ENCODE results near the gene PCP4L1.
A peak's percentile ranks its signal among the peaks of the same experiment; 100 is the strongest.
"Not testable (repeated sequence)": the region's sequence is repeated elsewhere in the genome, so short reads cannot be mapped to it uniquely, and the experiment has no call there.

The PCP4L1 gene

GRCh38 chr1:161314201-161314981 is 55.8 kb downstream of the PCP4L1 start, which contains the start of gene SDHC:
SDHC (plus strand) TSS chr1:161314381; CDS start chr1:161314406, 25 bp downstream.
- DNase-seq (ENCODE audit: low read depth, low spot score): peak; percentile 82

- not testable (repeated sequence) for DNase-seq (ENCODE audit: low read depth, low spot score)
Measured at GRCh38 chr1:161315841-161316674, 57.5 kb downstream of the PCP4L1 start.

GRCh38 chr1:161324020-161324419 is 65.5 kb downstream of the PCP4L1 start:
- no peak for DNase-seq (ENCODE audit: low read depth, low spot score)

- DNase-seq (ENCODE audit: low read depth, low spot score): no peak
Measured at GRCh38 chr1:161330346-161330745, 71.8 kb downstream of the PCP4L1 start.

- DNase-seq (ENCODE audit: low read depth, low spot score): no peak
Measured at GRCh38 chr1:161333166-161333565, 74.6 kb downstream of the PCP4L1 start.
